Astrocyte of the spinal cord (primary cell): ENCODE results near the gene WNT3A.
"Not testable (repeated sequence)": the region's sequence is repeated elsewhere in the genome, so short reads cannot be mapped to it uniquely, and the experiment has no call there.

Source experiments
- DNase-seq: peaks from one replicate; pipeline ENCODE4 v3.0.0; 2011; ENCODE audit warnings: low read depth, low spot score
- H3K4me3 ChIP-seq: 2 replicates; pipeline ENCODE4 v1.5.1; 2011; ENCODE audit warnings: low read depth, mild to moderate bottlenecking, low read length, moderate library complexity
- CTCF ChIP-seq: IDR thresholded peaks from 2 replicates; pipeline ENCODE4 v1.5.1; 2012; ENCODE audit warnings: low read depth, mild to moderate bottlenecking, low read length, inconsistent platforms
- in situ Hi-C: cut with HindIII; loops from 2 replicates; pipeline ENCODE4 v1.10.0; 2017; ENCODE audit warnings: low sequenced_read_pairs

Gene WNT3A

GRCh38 chr1:227972283-227972679 is 34.5 kb upstream of the WNT3A start:
- DNase-seq, in situ Hi-C loops, H3K4me3 ChIP-seq: not testable (repeated sequence)

- H3K4me3 ChIP-seq, in situ Hi-C loops, DNase-seq: not testable (repeated sequence)
Observed at GRCh38 chr1:227972843-227973374, 33.9 kb upstream of the WNT3A start.

- H3K4me3 ChIP-seq, in situ Hi-C loops, DNase-seq: not testable (repeated sequence)
Observed at GRCh38 chr1:227973724-227974288, 33.0 kb upstream of the WNT3A start.

- H3K4me3 ChIP-seq, DNase-seq, in situ Hi-C loops: not testable (repeated sequence)
Observed at GRCh38 chr1:227975583-227976283, 31.1 kb upstream of the WNT3A start.

- H3K4me3 ChIP-seq, result no peak overlapping the region
- no peak for TF ChIP-seq CTCF
- no peak for DNase-seq
- in situ Hi-C loops, result no loop called here
Observed at GRCh38 chr1:227987181-227987580, 19.6 kb upstream of the WNT3A start.

GRCh38 chr1:227994632-227995300 is 12.0 kb upstream of the WNT3A start:
- no peak for DNase-seq
- in situ Hi-C loops, result no loop called here
- no peak overlapping the region for H3K4me3 ChIP-seq
- no peak for TF ChIP-seq CTCF

- no peak for DNase-seq
- in situ Hi-C loops, result no loop called here
- no peak overlapping the region for H3K4me3 ChIP-seq
- no peak for TF ChIP-seq CTCF
Observed at GRCh38 chr1:227996187-227996950, 10.4 kb upstream of the WNT3A start.

- in situ Hi-C loops, result no loop called here
- no peak for TF ChIP-seq CTCF
- no peak overlapping the region for H3K4me3 ChIP-seq
- no peak for DNase-seq
Observed at GRCh38 chr1:227998374-227999055, 8.3 kb upstream of the WNT3A start.
